Measurements from ENCODE around the gene CNTNAP5. TPM values are rescaled to one million over a fixed set of nuclear protein-coding genes. Genes with fewer than 3 reads are reported as not detected.

The CNTNAP5 gene
- polyA plus RNA-seq, 1 donor, result 2.2 TPM

DNA sequence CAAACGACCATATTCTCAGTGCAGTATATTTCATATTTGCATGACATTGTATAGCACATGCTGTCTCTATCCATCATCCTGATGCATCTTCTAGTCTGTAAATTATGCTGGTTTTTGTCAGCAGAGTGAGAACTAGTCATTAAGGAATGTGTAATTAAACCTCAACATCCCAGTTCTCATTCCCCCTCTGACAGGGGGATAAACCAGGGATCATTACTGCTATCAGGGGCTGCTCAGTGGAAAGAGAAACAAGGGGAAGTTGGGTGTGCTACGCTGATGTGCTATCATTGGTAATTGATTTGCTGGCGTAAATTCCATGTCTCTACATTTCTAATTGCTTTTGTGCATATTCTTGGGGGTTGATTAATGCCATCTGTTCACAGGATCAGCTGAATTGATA, 7.7 kb downstream of the CNTNAP5 start:
- no peak for DNase-seq
- Histone ChIP-seq H3K27me3 (ENCODE audit: control insufficient read depth, insufficient read depth, low read length) (no peaks in the 10 kb centered on the region), H3K9me3 (ENCODE audit: control insufficient read depth, low read depth, low read length) (no peaks in the 10 kb centered on the region), H3K4me1 (ENCODE audit: control insufficient read depth, insufficient read depth, low read length) (no peaks in the 10 kb centered on the region), H3K4me3 (ENCODE audit: low read length) (no peak overlapping the region), H3K27ac (ENCODE audit: low read length) (no peak overlapping the region), H3K36me3 (ENCODE audit: control insufficient read depth, insufficient read depth, low read length) (no peaks in the 10 kb centered on the region)
- 100% methylated on average over 1 of the region's 3 CpGs for WGBS (ENCODE audit: insufficient coverage, low lambda C conversion rate)

- no peak for DNase-seq
- H3K4me1 ChIP-seq (ENCODE audit: control insufficient read depth, insufficient read depth, low read length), result no peaks in the 10 kb centered on the region
- no peaks in the 10 kb centered on the region for H3K36me3 ChIP-seq (ENCODE audit: control insufficient read depth, insufficient read depth, low read length)
- WGBS (ENCODE audit: insufficient coverage, low lambda C conversion rate), result 60% methylated on average over 1 of the region's 2 CpGs
- H3K4me3 ChIP-seq (ENCODE audit: low read length), result no peak overlapping the region
- no peak overlapping the region for H3K27ac ChIP-seq (ENCODE audit: low read length)
- H3K9me3 ChIP-seq (ENCODE audit: control insufficient read depth, low read depth, low read length), result no peaks in the 10 kb centered on the region
- H3K27me3 ChIP-seq (ENCODE audit: control insufficient read depth, insufficient read depth, low read length), result no peaks in the 10 kb centered on the region
Observed at GRCh38 chr2:124034265-124034664, 9.2 kb downstream of the CNTNAP5 start.

- Histone ChIP-seq H3K4me3 (ENCODE audit: low read length) (no peak overlapping the region), H3K36me3 (ENCODE audit: control insufficient read depth, insufficient read depth, low read length) (no peaks in the 10 kb centered on the region), H3K27ac (ENCODE audit: low read length) (no peak overlapping the region), H3K9me3 (ENCODE audit: control insufficient read depth, low read depth, low read length) (no peaks in the 10 kb centered on the region), H3K27me3 (ENCODE audit: control insufficient read depth, insufficient read depth, low read length) (no peaks in the 10 kb centered on the region), H3K4me1 (ENCODE audit: control insufficient read depth, insufficient read depth, low read length) (no peaks in the 10 kb centered on the region)
- DNase-seq, result no peak
- 100% methylated on average over 1 of the region's 1 CpG for WGBS (ENCODE audit: insufficient coverage, low lambda C conversion rate)
Observed at GRCh38 chr2:124035001-124035400, 9.9 kb downstream of the CNTNAP5 start.

GRCh38 chr2:124039032-124039431, 13.9 kb downstream of the CNTNAP5 start:
- WGBS (ENCODE audit: insufficient coverage, low lambda C conversion rate), result 100% methylated on average over 1 of the region's 2 CpGs
- Histone ChIP-seq H3K36me3 (ENCODE audit: control insufficient read depth, insufficient read depth, low read length) (no peaks in the 10 kb centered on the region), H3K4me1 (ENCODE audit: control insufficient read depth, insufficient read depth, low read length) (no peaks in the 10 kb centered on the region), H3K27me3 (ENCODE audit: control insufficient read depth, insufficient read depth, low read length) (no peaks in the 10 kb centered on the region), H3K4me3 (ENCODE audit: low read length) (no peak overlapping the region), H3K9me3 (ENCODE audit: control insufficient read depth, low read depth, low read length) (no peaks in the 10 kb centered on the region), H3K27ac (ENCODE audit: low read length) (no peak overlapping the region)
- DNase-seq, result no peak

DNA sequence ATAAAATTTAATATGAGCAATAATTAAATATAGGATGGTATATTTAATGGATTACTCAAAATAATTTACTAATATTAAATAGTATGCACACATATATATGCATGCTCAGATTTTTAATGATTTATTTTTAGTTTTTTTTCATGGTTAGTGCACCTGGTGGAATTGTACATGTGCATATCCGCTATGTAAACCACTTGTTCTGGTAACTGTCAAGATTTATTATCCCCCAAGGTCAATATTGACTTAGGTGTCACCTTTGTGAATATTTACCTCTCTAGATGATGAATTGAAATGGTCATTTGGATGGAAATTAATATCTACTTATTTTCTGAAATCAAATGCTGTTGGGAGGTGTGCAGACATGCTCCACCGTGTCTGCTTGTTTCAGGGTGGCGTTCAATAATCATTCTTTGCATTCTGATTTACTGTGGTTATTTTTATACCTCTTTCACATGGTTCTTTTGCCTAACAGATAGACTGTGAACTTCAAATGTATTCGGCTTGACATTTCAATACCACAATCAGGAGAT, 14.7 kb downstream of the CNTNAP5 start:
- no peaks in the 10 kb centered on the region for H3K4me1 ChIP-seq (ENCODE audit: control insufficient read depth, insufficient read depth, low read length)
- no peaks in the 10 kb centered on the region for H3K9me3 ChIP-seq (ENCODE audit: control insufficient read depth, low read depth, low read length)
- H3K27me3 ChIP-seq (ENCODE audit: control insufficient read depth, insufficient read depth, low read length), result no peaks in the 10 kb centered on the region
- H3K36me3 ChIP-seq (ENCODE audit: control insufficient read depth, insufficient read depth, low read length), result no peaks in the 10 kb centered on the region
- DNase-seq, result no peak
- no peak overlapping the region for H3K27ac ChIP-seq (ENCODE audit: low read length)
- WGBS (ENCODE audit: insufficient coverage, low lambda C conversion rate), result 54% methylated on average over 4 of the region's 4 CpGs
- H3K4me3 ChIP-seq (ENCODE audit: low read length), result no peak overlapping the region

DNA sequence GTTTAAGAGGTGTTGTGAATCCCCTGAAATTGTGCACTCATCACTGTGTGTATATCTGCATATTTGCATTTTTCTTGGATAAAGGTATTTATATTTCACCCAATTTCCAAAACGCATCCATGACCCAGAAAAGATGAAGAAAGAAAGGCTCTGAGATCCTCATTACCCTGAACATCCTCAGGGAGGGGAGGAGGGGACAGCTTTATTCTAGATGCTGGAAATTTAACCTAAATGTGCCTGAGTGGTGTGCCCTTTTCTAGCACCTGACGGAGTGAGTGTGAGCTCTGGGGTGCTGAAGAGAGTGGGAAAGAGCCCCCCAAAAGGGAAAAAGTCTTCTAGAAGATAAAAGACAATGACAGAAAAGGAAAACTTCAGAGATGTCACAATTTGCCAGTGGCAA, 20.8 kb downstream of the CNTNAP5 start:
- Histone ChIP-seq H3K36me3 (ENCODE audit: control insufficient read depth, insufficient read depth, low read length) (no peaks in the 10 kb centered on the region), H3K4me1 (ENCODE audit: control insufficient read depth, insufficient read depth, low read length) (no peaks in the 10 kb centered on the region), H3K4me3 (ENCODE audit: low read length) (no peak overlapping the region), H3K27me3 (ENCODE audit: control insufficient read depth, insufficient read depth, low read length) (no peaks in the 10 kb centered on the region), H3K9me3 (ENCODE audit: control insufficient read depth, low read depth, low read length) (no peaks in the 10 kb centered on the region), H3K27ac (ENCODE audit: low read length) (no peak overlapping the region)
- no CpG with 5 or more reads among the region's 2 CpGs for WGBS (ENCODE audit: insufficient coverage, low lambda C conversion rate)
- DNase-seq, result no peak

- no CpG with 5 or more reads among the region's 3 CpGs for WGBS (ENCODE audit: insufficient coverage, low lambda C conversion rate)
Observed at GRCh38 chr2:124046332-124046731, 21.2 kb downstream of the CNTNAP5 start.

DNA sequence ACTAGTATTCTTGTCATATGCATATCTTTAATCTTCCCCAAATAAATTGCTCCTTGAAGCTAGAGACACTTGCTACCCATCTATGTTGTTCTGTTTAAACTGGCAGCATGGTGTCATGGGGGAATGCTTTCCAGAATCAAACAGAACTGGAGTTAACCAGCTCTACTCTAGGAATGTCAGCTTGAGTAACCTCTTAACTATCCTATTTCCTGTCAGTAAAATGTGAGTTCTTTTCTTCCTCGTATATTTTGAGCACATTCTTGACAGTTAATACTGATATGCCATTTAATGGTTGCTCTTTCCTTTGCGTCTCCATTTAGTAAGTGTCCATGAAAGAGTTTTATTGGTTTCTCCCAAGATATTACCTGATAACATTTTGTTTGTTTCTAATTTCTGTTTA, 23.0 kb downstream of the CNTNAP5 start:
- 50% methylated on average over 2 of the region's 2 CpGs for WGBS (ENCODE audit: insufficient coverage, low lambda C conversion rate)
- Histone ChIP-seq H3K36me3 (ENCODE audit: control insufficient read depth, insufficient read depth, low read length) (no peaks in the 10 kb centered on the region), H3K27ac (ENCODE audit: low read length) (no peak overlapping the region), H3K4me3 (ENCODE audit: low read length) (no peak overlapping the region), H3K9me3 (ENCODE audit: control insufficient read depth, low read depth, low read length) (no peaks in the 10 kb centered on the region), H3K27me3 (ENCODE audit: control insufficient read depth, insufficient read depth, low read length) (no peaks in the 10 kb centered on the region), H3K4me1 (ENCODE audit: control insufficient read depth, insufficient read depth, low read length) (no peaks in the 10 kb centered on the region)
- no peak for DNase-seq

More at GRCh38 chr2:124046332-124046731, 21.2 kb downstream of the CNTNAP5 start:
- no peaks in the 10 kb centered on the region for H3K4me1 ChIP-seq (ENCODE audit: control insufficient read depth, insufficient read depth, low read length)
- H3K27me3 ChIP-seq (ENCODE audit: control insufficient read depth, insufficient read depth, low read length), result no peaks in the 10 kb centered on the region
- no peak for DNase-seq
- no peak overlapping the region for H3K4me3 ChIP-seq (ENCODE audit: low read length)
- H3K36me3 ChIP-seq (ENCODE audit: control insufficient read depth, insufficient read depth, low read length), result no peaks in the 10 kb centered on the region
- no peak overlapping the region for H3K27ac ChIP-seq (ENCODE audit: low read length)
- H3K9me3 ChIP-seq (ENCODE audit: control insufficient read depth, low read depth, low read length), result no peaks in the 10 kb centered on the region

DNA sequence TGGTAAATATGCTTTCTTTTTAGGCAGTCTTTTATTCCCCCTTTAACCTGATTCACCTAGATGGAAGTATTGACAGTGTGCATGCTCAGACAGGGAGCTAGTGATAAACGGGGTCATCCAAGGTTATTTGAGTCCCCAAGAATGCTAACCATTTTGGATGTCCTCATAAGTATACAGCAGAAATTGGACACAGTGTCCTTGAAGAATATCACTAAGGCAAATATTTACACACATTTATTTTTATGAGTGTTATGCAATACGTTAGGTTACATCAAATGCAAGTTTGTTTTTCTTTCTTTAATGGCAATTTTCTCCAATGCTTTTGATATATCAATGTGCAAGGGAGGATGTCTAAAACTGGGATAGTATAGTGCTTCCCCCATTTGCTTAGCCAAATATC, 23.6 kb downstream of the CNTNAP5 start:
- Histone ChIP-seq H3K4me3 (ENCODE audit: low read length) (no peak overlapping the region), H3K4me1 (ENCODE audit: control insufficient read depth, insufficient read depth, low read length) (peaks cover 1% of the 10 kb centered on the region), H3K9me3 (ENCODE audit: control insufficient read depth, low read depth, low read length) (no peaks in the 10 kb centered on the region), H3K27me3 (ENCODE audit: control insufficient read depth, insufficient read depth, low read length) (no peaks in the 10 kb centered on the region), H3K27ac (ENCODE audit: low read length) (no peak overlapping the region), H3K36me3 (ENCODE audit: control insufficient read depth, insufficient read depth, low read length) (no peaks in the 10 kb centered on the region)
- WGBS (ENCODE audit: insufficient coverage, low lambda C conversion rate), result no CpG with 5 or more reads among the region's 2 CpGs
- no peak for DNase-seq

GRCh38 chr2:124049136-124049535, 24.0 kb downstream of the CNTNAP5 start:
- H3K27ac ChIP-seq (ENCODE audit: low read length), result no peak overlapping the region
- peaks cover 3% of the 10 kb centered on the region for H3K4me1 ChIP-seq (ENCODE audit: control insufficient read depth, insufficient read depth, low read length)
- DNase-seq, result no peak
- no peaks in the 10 kb centered on the region for H3K27me3 ChIP-seq (ENCODE audit: control insufficient read depth, insufficient read depth, low read length)
- H3K9me3 ChIP-seq (ENCODE audit: control insufficient read depth, low read depth, low read length), result no peaks in the 10 kb centered on the region
- H3K4me3 ChIP-seq (ENCODE audit: low read length), result no peak overlapping the region
- 60% methylated on average over 1 of the region's 4 CpGs for WGBS (ENCODE audit: insufficient coverage, low lambda C conversion rate)
- H3K36me3 ChIP-seq (ENCODE audit: control insufficient read depth, insufficient read depth, low read length), result no peaks in the 10 kb centered on the region

DNA sequence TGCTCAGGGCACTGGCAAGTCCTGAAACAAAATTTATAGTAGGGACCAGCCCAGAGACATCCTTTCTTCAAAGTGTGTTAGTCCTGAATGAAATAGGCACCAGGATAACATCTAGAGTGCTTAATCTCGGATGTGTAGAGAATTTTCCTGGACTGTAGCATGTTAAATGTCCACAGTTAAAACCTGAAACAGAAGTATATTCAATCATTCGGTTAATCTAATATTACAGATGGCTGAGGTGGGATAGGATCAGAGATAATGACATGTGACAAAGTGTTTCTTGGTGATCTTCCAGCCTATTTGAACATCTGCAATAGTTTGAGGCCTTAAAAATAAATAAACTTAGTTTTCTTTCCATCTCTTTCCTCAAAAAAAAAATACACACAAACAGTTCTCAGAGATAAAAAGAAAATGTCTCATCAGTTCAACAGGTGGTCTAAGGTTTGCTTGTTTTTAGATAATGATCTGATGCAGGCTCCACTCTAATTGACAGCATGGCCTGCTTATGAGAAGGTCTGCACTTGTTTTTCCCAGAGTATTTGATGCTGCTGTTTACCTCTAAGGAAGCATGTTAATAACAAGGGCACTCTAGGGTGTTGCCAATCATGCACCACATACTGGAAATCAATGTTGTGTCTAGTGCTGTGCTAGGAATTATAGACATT, 25.9 kb downstream of the CNTNAP5 start:
- WGBS (ENCODE audit: insufficient coverage, low lambda C conversion rate), result 100% methylated on average over 1 of the region's 2 CpGs
- Histone ChIP-seq H3K27ac (ENCODE audit: low read length) (no peak overlapping the region), H3K36me3 (ENCODE audit: control insufficient read depth, insufficient read depth, low read length) (no peaks in the 10 kb centered on the region), H3K4me1 (ENCODE audit: control insufficient read depth, insufficient read depth, low read length) (peaks cover 3% of the 10 kb centered on the region), H3K27me3 (ENCODE audit: control insufficient read depth, insufficient read depth, low read length) (no peaks in the 10 kb centered on the region), H3K9me3 (ENCODE audit: control insufficient read depth, low read depth, low read length) (no peaks in the 10 kb centered on the region), H3K4me3 (ENCODE audit: low read length) (no peak overlapping the region)
- DNase-seq, result no peak
